Thyroid gland (tissue), 4 donors: ENCODE data around the gene MROH2A.

Source experiments
- POLR2A ChIP-seq, 2 donors: fragments of 450-650 bp; IDR thresholded peaks; one replicate each; pipeline ENCODE4 v1.6.1; 2017; ENCODE audit warnings: antibody characterized with exemption in 2 of 2, mild to moderate bottlenecking in 2 of 2, moderate library complexity in 1 of 2
- TF ChIP-seq, protein P1 (sequence below), 6 experiments: fragments of 200-600 bp in 3 of 6; fragments of 450-650 bp in 3 of 6; sonication (generic) in 3 of 6; IDR thresholded peaks; one replicate each; pipeline ENCODE4 v1.5.1; 2016 to 2019; ENCODE audit warnings: antibody characterized with exemption in 6 of 6, mild to moderate bottlenecking in 2 of 6, inconsistent platforms in 1 of 6, moderate library complexity in 1 of 6

DNA sequence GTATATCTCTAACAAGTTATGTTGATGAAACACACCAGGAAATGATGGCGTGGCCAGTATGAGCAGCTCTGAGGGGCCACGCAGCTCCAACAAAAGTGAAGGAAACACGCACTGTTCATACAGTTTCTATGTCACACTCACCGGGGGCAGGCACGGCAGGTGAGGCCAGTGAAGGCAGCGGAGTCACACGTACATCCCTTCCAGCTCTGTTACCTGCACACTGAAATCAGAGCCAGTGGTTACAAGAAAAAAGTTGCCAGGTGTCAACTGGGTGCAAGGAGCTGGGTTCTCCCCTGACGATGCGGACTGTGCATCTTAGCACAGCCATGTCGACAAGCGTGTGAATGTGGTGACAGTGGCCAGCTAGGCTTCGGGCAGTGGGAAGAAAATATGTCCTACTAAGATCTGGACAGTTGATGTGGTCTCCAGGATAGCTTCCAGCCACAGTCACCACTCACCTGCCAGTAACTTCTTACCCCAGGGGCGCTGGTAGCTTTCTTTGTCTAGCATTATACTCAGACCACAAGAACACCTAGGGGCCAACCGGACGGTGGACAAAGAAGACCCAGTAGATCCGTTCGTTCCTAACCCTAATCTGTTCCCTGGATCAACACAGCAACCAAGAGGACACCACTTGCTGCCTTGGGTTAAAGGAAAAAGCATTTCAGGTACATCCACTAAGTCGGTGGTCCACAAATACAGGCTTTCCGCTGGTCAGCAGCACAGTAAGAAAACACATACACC, 66.1 kb downstream of the MROH2A start:
- TF ChIP-seq, protein P1, sequence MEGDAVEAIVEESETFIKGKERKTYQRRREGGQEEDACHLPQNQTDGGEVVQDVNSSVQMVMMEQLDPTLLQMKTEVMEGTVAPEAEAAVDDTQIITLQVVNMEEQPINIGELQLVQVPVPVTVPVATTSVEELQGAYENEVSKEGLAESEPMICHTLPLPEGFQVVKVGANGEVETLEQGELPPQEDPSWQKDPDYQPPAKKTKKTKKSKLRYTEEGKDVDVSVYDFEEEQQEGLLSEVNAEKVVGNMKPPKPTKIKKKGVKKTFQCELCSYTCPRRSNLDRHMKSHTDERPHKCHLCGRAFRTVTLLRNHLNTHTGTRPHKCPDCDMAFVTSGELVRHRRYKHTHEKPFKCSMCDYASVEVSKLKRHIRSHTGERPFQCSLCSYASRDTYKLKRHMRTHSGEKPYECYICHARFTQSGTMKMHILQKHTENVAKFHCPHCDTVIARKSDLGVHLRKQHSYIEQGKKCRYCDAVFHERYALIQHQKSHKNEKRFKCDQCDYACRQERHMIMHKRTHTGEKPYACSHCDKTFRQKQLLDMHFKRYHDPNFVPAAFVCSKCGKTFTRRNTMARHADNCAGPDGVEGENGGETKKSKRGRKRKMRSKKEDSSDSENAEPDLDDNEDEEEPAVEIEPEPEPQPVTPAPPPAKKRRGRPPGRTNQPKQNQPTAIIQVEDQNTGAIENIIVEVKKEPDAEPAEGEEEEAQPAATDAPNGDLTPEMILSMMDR (IDR thresholded peaks at IDR 0.05) = no peak
- no peak for TF ChIP-seq POLR2A (IDR thresholded peaks at IDR 0.05)
